ENCODE measurements around the gene NNMT.

The NNMT gene

GRCh38 chr11:114287154-114287553 is 9.0 kb upstream of the NNMT start:
- Histone ChIP-seq H3F3A (ENCODE audit: insufficient read depth, low read length) (no peaks in the 10 kb centered on the region), H3K36me3 (ENCODE audit: insufficient read depth, low read length) (no peaks in the 10 kb centered on the region), H3K27ac (ENCODE audit: low read depth, low read length, poor library complexity, severe bottlenecking) (no peak overlapping the region), H3K4me3 (ENCODE audit: low read depth, low read length, poor library complexity, severe bottlenecking) (no peak overlapping the region), H3K4me1 (ENCODE audit: insufficient read depth, low read length, severe bottlenecking) (no peaks in the 10 kb centered on the region), H3K27me3 (ENCODE audit: insufficient read depth, low read length) (no peaks in the 10 kb centered on the region), H3K79me2 (ENCODE audit: insufficient read depth, low read length) (no peaks in the 10 kb centered on the region), H4K20me1 (ENCODE audit: insufficient read depth, low read length) (no peaks in the 10 kb centered on the region), H3K9me3 (ENCODE audit: low read length) (no peaks in the 10 kb centered on the region), H3K4me2 (ENCODE audit: low read length) (no peak overlapping the region), H2AFZ (ENCODE audit: low read length) (no peak overlapping the region), H3K9ac (ENCODE audit: low read length) (no peak overlapping the region), H3K9me2 (ENCODE audit: low read depth, low read length) (no peaks in the 10 kb centered on the region)
- TF ChIP-seq, protein P1, sequence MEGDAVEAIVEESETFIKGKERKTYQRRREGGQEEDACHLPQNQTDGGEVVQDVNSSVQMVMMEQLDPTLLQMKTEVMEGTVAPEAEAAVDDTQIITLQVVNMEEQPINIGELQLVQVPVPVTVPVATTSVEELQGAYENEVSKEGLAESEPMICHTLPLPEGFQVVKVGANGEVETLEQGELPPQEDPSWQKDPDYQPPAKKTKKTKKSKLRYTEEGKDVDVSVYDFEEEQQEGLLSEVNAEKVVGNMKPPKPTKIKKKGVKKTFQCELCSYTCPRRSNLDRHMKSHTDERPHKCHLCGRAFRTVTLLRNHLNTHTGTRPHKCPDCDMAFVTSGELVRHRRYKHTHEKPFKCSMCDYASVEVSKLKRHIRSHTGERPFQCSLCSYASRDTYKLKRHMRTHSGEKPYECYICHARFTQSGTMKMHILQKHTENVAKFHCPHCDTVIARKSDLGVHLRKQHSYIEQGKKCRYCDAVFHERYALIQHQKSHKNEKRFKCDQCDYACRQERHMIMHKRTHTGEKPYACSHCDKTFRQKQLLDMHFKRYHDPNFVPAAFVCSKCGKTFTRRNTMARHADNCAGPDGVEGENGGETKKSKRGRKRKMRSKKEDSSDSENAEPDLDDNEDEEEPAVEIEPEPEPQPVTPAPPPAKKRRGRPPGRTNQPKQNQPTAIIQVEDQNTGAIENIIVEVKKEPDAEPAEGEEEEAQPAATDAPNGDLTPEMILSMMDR (IDR thresholded peaks at IDR 0.05; ENCODE audit: low read length), result no peak
- no peak for TF ChIP-seq EZH2 (IDR thresholded peaks at IDR 0.05; ENCODE audit: borderline replicate concordance, low read length)

DNA sequence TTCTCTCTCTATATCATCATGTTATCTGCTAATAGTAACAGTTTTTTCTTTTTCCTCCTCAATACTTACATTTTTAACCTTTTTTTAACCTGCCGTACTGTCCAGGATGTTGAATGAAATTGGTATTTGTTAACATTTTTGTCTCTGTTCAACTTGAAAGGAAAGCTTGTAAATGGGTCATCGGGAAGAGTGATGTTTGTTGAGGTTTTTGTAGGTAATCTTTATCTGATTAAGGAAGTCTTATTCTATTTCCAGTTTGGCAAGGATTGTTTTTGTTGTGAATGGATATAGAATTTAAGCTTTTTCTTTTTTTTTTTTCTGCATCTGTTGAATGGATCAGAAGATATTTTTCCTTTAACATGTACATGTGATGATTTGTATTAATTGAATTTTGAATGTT is 8.1 kb upstream of the NNMT start:
- no peak overlapping the region for H3K27ac ChIP-seq (ENCODE audit: low read depth, low read length, poor library complexity, severe bottlenecking)
- no peaks in the 10 kb centered on the region for H3K9me2 ChIP-seq (ENCODE audit: low read depth, low read length)
- H3K79me2 ChIP-seq (ENCODE audit: insufficient read depth, low read length), result no peaks in the 10 kb centered on the region
- no peaks in the 10 kb centered on the region for H3K9me3 ChIP-seq (ENCODE audit: low read length)
- H3K9ac ChIP-seq (ENCODE audit: low read length), result no peak overlapping the region
- no peak overlapping the region for H3K4me3 ChIP-seq (ENCODE audit: low read depth, low read length, poor library complexity, severe bottlenecking)
- TF ChIP-seq, protein P1 (IDR thresholded peaks at IDR 0.05; ENCODE audit: low read length), result no peak
- no peak for TF ChIP-seq EZH2 (IDR thresholded peaks at IDR 0.05; ENCODE audit: borderline replicate concordance, low read length)
- H2AFZ ChIP-seq (ENCODE audit: low read length), result no peak overlapping the region
- H3F3A ChIP-seq (ENCODE audit: insufficient read depth, low read length), result no peaks in the 10 kb centered on the region
- H3K36me3 ChIP-seq (ENCODE audit: insufficient read depth, low read length), result no peaks in the 10 kb centered on the region
- H3K27me3 ChIP-seq (ENCODE audit: insufficient read depth, low read length), result no peaks in the 10 kb centered on the region
- no peak overlapping the region for H3K4me2 ChIP-seq (ENCODE audit: low read length)
- H3K4me1 ChIP-seq (ENCODE audit: insufficient read depth, low read length, severe bottlenecking), result no peaks in the 10 kb centered on the region
- no peaks in the 10 kb centered on the region for H4K20me1 ChIP-seq (ENCODE audit: insufficient read depth, low read length)

DNA sequence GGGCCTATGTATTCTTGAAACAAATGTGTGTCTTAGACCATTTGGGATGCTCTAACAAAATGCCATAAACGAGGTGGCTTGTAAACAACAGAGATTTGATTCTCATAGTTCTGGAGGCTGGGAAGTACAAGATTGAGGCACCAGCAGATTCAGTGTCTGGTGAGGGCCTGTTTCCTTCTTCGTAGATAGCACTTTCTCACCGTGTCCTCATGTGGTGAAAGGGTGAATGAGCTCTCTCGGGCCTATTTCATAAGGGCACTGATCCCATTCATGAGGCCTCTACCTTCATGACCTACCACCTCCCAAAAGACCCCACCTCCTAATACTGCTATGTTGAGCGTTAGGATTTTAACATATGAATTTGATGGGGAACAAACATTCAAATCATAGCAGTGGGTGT is 6.4 kb upstream of the NNMT start:
- Histone ChIP-seq H3K4me3 (ENCODE audit: low read depth, low read length, poor library complexity, severe bottlenecking) (no peak overlapping the region), H3K27ac (ENCODE audit: low read depth, low read length, poor library complexity, severe bottlenecking) (no peak overlapping the region), H3K4me1 (ENCODE audit: insufficient read depth, low read length, severe bottlenecking) (no peaks in the 10 kb centered on the region), H3K36me3 (ENCODE audit: insufficient read depth, low read length) (no peaks in the 10 kb centered on the region), H4K20me1 (ENCODE audit: insufficient read depth, low read length) (no peaks in the 10 kb centered on the region), H3K9me2 (ENCODE audit: low read depth, low read length) (no peaks in the 10 kb centered on the region), H3K4me2 (ENCODE audit: low read length) (no peak overlapping the region), H3K9ac (ENCODE audit: low read length) (no peak overlapping the region), H3K27me3 (ENCODE audit: insufficient read depth, low read length) (no peaks in the 10 kb centered on the region), H3K79me2 (ENCODE audit: insufficient read depth, low read length) (no peaks in the 10 kb centered on the region), H2AFZ (ENCODE audit: low read length) (no peak overlapping the region), H3F3A (ENCODE audit: insufficient read depth, low read length) (no peaks in the 10 kb centered on the region), H3K9me3 (ENCODE audit: low read length) (no peaks in the 10 kb centered on the region)
- TF ChIP-seq, protein P1 (IDR thresholded peaks at IDR 0.05; ENCODE audit: low read length), result no peak
- no peak for TF ChIP-seq EZH2 (IDR thresholded peaks at IDR 0.05; ENCODE audit: borderline replicate concordance, low read length)
